ENCODE results near the gene TMEM178A. TPM values are rescaled to one million over a fixed set of nuclear protein-coding genes. Genes with fewer than 3 reads are reported as not detected.

The TMEM178A gene
- 12.0 and 12.3 TPM in 2 replicates for total RNA-seq
- long read RNA-seq, partial matches to known transcripts, result 2 of 4 reads
- long read RNA-seq, other reads (novel, unspliced or antisense), result 2 of 4 reads

GRCh38 chr2:39665811-39666490, at the start of gene TMEM178A:
Gene TMEM178A (plus strand): TSS chr2:39665917. CDS start chr2:39665975, 58 bp downstream.
- peaks cover 22% of the 10 kb centered on the region for H3K4me1 Mint-ChIP-seq
- TF ChIP-seq, protein P1, sequence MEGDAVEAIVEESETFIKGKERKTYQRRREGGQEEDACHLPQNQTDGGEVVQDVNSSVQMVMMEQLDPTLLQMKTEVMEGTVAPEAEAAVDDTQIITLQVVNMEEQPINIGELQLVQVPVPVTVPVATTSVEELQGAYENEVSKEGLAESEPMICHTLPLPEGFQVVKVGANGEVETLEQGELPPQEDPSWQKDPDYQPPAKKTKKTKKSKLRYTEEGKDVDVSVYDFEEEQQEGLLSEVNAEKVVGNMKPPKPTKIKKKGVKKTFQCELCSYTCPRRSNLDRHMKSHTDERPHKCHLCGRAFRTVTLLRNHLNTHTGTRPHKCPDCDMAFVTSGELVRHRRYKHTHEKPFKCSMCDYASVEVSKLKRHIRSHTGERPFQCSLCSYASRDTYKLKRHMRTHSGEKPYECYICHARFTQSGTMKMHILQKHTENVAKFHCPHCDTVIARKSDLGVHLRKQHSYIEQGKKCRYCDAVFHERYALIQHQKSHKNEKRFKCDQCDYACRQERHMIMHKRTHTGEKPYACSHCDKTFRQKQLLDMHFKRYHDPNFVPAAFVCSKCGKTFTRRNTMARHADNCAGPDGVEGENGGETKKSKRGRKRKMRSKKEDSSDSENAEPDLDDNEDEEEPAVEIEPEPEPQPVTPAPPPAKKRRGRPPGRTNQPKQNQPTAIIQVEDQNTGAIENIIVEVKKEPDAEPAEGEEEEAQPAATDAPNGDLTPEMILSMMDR (conservative IDR thresholded peaks at IDR 0.05), result no peak

DNA sequence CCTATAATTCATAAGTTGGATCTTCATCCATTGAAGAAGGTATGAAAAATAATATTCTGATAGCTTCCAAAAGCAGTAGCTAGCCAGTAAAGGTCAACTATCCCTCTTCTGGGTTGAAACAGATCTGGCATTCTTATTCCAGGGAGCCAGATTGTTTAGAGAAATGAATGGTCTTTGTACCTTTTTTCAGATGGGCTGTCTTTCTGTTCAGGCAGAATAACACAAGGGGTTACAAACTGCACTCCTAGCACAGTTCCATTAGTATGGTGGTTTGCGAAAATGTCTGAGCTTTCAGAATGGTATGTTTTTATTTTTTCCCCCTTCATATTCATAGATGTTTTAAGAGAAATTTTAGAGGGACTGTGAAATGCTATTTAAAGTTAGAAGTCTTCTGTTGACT, 47.5 kb upstream of the TMEM178A start:
- TF ChIP-seq, protein P1 (conservative IDR thresholded peaks at IDR 0.05), result no peak
- DNase-seq (ENCODE audit: low read depth, low spot score), result no peak
- H3K27me3 Mint-ChIP-seq (ENCODE audit: low read depth), result no peaks in the 10 kb centered on the region
- no peak overlapping the region for H3K4me3 Mint-ChIP-seq
- no peaks in the 10 kb centered on the region for H3K36me3 Mint-ChIP-seq (ENCODE audit: low read depth)
- peaks cover 16% of the 10 kb centered on the region for H3K4me1 Mint-ChIP-seq
- peaks cover 3% of the 10 kb centered on the region for H3K9me3 Mint-ChIP-seq
- H3K27ac Mint-ChIP-seq (ENCODE audit: unreplicated experiment), result no peak overlapping the region

More at GRCh38 chr2:39665811-39666490, at the start of gene TMEM178A:
- peak; percentile 37 for DNase-seq (ENCODE audit: low read depth, low spot score)
- H3K27ac Mint-ChIP-seq (ENCODE audit: unreplicated experiment), result peak within 1 kb of the TSS; percentile 94
- peaks cover 44% of the 10 kb centered on the region for H3K27me3 Mint-ChIP-seq (ENCODE audit: low read depth)
- no peaks in the 10 kb centered on the region for H3K36me3 Mint-ChIP-seq (ENCODE audit: low read depth)
- no peaks in the 10 kb centered on the region for H3K9me3 Mint-ChIP-seq
- H3K4me3 Mint-ChIP-seq, result peak within 1 kb of the TSS; percentile 97

DNA sequence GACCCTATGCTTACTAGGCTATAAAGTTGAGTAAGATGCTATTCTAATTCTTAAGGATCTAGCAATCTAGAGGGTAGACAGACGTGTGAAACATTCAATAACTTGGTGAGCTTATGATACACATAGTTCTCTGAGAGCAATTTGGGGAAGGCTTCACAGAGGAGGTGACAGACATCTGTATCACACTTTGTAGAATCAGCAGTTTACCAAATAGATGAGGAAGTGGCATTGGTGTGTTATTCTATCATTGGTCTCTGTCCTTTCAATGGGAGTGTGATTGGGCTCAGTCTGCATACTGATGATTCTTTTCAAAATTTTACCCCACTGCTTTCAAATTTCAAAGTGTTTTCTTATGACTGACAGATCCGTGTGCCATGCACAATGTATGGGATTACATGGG, 47.0 kb upstream of the TMEM178A start:
- TF ChIP-seq, protein P1 (conservative IDR thresholded peaks at IDR 0.05), result no peak
- Mint-ChIP-seq H3K4me1 (peaks cover 16% of the 10 kb centered on the region), H3K36me3 (ENCODE audit: low read depth) (no peaks in the 10 kb centered on the region), H3K4me3 (no peak overlapping the region), H3K9me3 (peaks cover 3% of the 10 kb centered on the region), H3K27ac (ENCODE audit: unreplicated experiment) (no peak overlapping the region), H3K27me3 (ENCODE audit: low read depth) (no peaks in the 10 kb centered on the region)
- no peak for DNase-seq (ENCODE audit: low read depth, low spot score)

GRCh38 chr2:39620067-39620466, 45.6 kb upstream of the TMEM178A start:
- Mint-ChIP-seq H3K9me3 (no peaks in the 10 kb centered on the region), H3K4me1 (peaks cover 16% of the 10 kb centered on the region), H3K27me3 (ENCODE audit: low read depth) (no peaks in the 10 kb centered on the region), H3K36me3 (ENCODE audit: low read depth) (no peaks in the 10 kb centered on the region), H3K4me3 (no peak overlapping the region), H3K27ac (ENCODE audit: unreplicated experiment) (no peak overlapping the region)
- TF ChIP-seq, protein P1 (conservative IDR thresholded peaks at IDR 0.05), result no peak
- DNase-seq (ENCODE audit: low read depth, low spot score), result no peak

DNA sequence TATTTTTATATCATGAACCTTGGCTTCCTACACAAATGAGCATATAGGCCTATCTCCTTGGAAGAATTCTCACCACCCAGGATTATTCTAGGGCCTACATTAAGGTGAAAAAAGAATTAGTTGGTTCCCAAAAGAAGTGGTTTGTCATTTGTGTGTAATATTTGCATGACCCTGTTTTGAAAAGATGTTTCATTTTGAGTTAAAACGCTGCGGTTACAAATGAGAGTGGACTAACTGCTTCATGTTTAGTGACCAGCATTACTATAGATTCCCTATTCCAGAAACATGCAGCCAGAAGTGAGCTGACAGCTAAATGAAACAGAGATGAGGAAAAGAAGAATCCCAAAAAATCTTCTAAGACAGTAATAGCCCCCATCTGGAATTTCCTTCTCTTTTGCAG, 44.1 kb upstream of the TMEM178A start:
- no peak for DNase-seq (ENCODE audit: low read depth, low spot score)
- TF ChIP-seq, protein P1 (conservative IDR thresholded peaks at IDR 0.05), result no peak
- Mint-ChIP-seq H3K9me3 (no peaks in the 10 kb centered on the region), H3K4me3 (no peak overlapping the region), H3K27ac (ENCODE audit: unreplicated experiment) (no peak overlapping the region), H3K27me3 (ENCODE audit: low read depth) (no peaks in the 10 kb centered on the region), H3K36me3 (ENCODE audit: low read depth) (peaks cover 4% of the 10 kb centered on the region), H3K4me1 (peaks cover 22% of the 10 kb centered on the region)

Data from neural crest cell (in vitro differentiated cells).